A204.1 (cell line): ENCODE data around the gene SEC14L1.

ENCODE experiments used
- FAIRE-seq: peaks from 2 replicates; lab custom pipeline; 2012; peaks lifted over from hg19 to GRCh38; lab: Jason Lieb, UNC

The SEC14L1 gene

DNA sequence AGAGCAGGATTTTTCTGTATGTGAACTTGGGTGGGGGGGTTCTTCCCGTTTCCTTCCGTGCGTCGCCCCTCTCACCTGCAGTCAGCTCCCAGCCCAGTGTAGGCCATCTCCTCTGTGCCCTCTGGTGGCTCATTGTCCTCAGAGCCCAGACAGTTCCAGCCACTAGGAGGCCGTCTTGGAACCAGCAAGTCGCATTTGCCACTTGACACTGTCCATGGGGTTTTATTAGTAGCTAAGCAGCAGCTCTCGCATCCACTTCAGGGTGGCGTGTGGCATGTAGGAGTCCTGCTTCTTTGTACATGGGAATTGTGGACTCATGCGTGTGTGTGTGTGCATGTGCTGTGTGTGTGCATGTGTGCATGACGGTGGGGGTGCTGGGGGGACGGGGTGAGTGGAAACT is 74.0 kb downstream of the SEC14L1 start:
- no peak for FAIRE-seq

DNA sequence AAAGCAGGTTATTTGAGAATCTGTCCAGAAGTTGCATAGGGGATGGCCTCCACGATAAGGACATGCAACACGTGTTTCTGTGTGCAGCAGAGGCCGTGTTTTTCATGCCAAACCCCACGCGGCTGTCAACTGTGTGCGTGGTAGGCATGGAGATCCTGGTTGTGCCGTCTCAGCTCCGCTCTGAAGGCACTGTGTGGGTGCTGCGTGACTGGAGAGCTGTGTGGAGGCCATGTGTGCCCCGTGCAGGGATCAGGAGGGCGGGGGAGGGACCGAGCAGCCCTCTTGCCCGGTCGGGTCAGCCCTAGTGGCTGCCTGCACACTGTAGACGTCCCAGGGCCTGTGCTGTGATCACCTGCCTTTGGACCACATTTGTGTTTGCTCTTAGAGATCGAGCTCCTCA is 74.5 kb downstream of the SEC14L1 start:
- FAIRE-seq = no peak

DNA sequence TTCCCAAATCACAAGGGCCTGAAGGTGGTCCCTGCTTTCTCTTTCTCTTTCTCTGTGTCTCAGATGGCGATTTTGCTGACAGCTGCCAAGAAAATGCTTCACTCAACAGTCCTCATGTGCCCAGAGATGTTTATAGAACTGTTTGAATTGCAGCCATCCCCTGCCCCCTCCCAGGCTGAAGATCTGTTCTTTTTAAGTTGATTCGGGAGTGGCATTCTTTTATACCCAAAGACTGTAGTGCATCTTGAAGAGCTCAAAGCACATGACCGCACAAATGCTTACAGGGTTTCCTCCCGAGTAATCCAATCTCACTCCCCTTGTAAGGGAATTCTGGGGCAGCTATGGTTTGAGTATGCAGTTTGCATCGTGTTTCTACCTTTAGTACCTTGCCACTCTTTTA is 75.7 kb downstream of the SEC14L1 start:
- FAIRE-seq = no peak

DNA sequence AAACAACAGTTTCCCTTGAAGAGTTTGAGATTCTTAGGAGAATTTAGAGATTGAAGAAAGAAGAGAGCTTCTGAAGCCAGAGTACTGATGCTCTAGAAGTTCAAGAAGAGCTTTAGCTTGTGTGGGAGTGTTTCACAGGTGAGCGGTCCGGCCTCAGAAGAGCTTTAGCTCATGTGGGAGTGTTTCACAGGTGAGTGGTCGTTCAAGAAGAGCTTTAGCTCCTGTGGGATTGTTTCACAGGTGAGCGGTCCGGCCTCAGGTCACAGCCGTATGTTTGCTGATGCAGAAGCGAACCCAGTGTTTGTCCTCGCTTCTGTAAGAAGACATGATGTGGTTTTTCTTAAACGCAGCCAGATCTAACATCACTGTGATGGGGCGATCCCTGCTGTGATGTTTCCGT is 76.4 kb downstream of the SEC14L1 start:
- FAIRE-seq = no peak

DNA sequence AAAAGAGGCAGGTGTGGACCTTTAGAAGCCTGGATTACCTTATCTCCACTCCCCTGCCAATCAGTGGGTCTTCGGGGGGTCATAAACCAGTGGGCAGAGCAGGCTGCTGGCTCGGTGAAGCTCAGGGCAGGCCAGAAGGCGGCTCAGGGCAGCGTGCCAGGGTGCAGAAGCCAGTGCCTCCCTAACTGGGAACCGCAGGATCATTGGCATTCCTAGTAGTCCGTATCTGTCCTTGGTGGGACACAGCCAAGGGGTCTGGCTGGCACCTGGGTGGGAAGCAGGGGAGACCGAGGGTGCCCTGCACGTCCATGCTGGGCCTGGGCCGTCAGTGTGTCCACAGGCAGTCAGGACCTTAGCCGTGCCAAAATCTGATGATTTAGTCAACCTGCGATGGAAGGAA is 76.8 kb downstream of the SEC14L1 start:
- no peak for FAIRE-seq

DNA sequence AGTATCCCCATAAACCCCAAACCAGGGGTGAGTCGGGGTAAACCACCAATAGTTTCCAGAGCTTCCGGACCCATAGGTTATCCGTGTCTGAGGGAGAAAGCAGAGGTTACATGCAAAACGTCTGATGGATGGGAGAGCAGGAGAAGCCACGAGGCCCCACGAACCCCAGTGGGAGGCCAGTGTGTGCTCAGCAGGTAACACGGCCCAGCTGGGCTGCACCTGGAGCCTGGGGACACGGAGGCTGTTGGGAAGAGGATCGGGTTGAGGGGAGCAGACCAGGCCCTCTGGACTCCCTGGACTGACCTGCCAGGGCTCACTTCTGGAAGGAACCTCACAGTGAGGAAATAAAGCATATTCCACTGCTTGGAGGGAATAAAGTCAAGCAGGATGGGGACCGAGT is 78.1 kb downstream of the SEC14L1 start:
- FAIRE-seq = no peak

DNA sequence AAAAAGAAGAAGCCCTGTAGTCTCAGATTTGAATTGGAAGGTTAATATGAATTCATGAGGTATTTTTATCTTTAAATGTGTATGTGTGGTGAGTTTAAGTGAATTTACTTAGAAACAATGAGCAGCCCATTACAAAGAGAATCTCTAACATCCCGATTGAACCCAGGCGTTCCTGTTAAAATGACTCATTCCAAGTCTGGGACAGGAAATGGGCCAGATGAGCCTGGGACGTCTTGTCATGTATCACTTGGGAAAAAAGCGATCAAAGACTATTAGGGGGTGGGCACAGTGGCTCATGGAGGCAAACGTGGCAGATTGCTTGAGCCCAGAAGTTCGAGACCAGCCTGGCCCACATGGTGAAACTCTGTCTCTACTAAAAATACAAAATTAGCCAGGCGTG is 81.6 kb downstream of the SEC14L1 start:
- no peak for FAIRE-seq

DNA sequence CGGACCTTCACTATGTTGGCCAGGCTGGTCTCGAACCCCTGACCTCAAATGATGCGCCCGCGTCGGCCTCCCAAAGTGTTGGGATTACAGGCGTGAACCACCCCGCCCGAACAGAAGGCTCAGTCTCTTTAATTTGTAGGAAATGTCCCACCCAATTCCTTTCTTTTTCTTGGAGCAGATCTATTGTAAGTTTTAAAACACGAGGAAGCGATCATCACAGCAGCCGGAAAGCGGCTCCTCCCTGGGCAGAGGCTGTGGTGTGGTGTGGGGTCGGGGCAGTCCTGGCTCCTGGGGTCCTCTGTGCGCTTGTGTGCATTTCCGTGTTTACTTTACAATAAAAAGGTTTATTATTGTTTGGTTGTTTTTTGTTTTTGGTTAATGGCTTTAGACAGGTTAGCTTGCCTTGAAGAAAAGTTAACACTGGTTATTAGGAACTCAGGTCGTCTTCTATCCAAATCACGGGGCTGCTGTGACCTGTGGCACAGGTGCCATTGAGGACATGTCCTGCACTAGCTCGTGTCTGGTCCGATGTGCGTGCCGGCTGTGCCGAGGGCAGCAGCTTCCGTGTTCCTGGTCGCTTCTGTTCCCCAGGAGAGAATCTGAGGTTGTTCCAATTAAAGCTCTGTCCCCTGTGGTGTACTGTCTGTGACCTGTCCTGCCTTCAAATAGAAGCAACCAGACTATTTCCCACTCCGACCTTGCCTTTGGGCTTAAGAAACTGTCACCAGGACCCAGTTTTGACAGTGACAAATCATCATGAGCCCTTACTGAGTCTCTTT is 83.1 kb downstream of the SEC14L1 start:
- FAIRE-seq = no peak

DNA sequence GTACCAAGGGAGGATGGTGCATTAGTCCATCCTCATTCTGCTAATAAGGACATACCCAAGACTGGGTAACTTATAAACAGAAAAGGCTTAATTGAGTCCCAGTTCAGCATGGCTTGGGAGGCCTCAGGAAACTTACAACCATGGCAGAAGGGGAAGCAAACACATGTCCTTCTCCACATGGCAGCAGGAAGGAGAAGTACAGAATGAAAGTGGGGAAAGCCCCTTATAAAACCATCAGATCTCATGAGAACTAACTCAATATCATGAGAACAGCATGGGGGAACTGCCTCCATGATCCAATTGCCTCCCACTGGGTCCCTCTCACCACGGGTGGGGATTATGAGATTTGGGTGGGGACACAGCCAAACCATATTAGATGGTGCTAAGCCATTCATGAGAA is 84.5 kb downstream of the SEC14L1 start:
- FAIRE-seq = no peak

DNA sequence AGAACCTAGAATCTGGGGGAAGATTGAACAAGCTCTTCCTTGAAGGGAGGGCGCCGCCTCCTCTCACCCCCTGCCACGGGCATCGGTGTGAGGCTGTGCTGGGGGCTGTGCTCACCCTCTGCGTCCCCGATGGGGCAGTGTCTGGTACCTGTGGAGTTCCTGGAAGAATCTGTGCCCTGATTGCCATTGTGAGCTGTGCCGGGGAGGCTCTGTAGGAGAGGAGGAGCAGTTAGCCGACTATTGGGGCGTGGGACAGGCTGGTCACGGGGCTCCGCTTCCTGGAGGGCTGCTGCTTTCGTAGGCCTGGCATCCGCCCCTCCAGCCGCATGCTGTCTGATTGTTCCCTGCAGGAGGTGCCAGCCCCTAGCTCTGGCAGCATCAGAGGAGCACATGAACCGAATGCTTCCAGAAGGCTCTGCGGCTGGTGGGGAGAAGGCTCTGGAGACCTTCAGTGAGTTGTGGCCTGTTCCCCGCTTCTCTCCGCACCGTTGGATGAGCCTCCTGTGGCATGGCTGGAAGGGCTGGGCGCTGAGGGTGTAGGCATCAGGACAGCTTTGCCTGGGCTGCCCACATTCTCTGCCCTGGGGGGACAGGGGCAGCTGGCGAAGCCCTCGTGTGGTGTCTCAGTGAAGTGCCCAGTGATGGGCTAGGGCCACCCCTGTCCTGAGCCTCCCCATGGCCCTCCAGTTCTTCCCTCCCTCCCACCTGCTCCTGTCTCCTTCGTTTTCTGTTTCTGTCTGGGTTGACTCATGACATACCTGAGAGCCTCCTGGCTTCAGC is 86.9 kb downstream of the SEC14L1 start:
- no peak for FAIRE-seq

DNA sequence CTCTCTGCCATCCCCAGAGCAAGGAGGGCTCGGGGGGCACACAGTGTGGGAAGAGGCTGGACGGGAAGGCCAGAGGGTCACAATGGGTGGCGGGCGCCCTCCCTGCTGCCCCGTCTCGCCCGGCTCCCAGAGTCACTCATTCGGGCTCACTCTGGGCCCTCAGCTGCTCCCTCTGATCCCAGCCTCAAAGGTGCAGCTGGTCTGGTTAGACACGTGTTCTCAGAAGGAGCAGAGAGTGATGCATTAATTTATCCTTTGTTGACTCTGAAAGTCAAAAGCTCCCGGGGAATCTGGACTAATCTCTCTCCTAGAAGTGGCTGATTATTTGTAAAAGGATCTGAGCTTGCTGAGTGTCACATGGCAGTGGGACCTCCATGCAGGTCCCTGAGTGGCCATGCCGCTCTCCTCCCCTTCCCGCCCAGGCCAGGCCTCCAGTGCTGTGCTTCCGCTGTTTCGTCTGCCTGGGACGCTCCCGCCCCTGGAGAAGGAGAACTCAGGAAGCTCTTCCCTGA is 87.5 kb downstream of the SEC14L1 start:
- FAIRE-seq = no peak

DNA sequence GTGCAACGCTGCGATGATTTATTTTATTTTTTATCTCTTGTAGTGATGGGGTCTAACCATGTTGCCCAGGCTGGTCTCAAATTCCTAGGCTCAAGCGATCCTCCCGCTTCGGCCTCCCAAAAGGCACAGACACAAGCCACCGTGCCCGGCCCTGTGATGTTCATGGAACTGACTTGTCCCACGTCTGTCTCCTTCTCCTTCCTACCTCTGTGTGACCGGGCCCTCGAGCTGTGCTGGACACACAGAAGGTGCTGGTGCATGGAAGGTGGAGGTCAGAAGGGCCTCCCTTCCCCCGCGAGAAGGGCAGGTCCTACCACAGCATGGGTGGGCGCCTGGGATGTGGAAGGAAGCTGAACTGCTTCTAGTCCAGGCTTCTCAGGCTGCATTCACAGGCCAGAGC is 88.0 kb downstream of the SEC14L1 start:
- FAIRE-seq = no peak

DNA sequence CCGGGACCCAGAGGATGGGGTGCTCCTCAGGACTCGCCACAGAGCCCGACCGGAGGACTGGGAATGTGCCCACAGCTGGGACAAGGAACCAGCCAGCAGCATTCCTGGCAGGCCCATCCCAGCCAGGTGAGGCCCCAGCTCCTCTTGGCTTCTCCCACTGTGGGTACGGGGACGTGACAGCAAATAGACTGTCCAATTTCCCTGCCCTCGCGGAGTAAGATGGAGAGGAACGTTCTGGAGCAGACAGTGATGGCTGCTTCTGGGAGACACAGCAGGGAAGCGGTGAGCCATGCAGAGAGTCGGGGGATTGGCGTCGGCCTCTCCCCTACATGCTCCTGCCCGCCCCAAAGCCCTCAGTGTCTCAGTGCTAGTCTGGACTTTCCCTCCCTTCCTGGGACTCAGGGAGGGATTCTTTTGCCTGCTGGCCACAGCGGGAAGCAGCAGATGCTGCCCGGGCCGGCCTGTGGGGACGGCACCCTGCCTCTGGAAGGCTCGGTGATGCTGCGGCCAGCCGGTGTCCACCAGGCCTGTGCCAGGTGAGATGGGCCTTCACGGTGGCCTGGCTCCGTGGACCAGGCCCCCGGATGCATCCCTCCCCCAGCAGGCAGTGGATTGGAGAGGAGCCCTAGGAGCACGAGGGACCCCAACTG is 89.1 kb downstream of the SEC14L1 start:
- no peak for FAIRE-seq

DNA sequence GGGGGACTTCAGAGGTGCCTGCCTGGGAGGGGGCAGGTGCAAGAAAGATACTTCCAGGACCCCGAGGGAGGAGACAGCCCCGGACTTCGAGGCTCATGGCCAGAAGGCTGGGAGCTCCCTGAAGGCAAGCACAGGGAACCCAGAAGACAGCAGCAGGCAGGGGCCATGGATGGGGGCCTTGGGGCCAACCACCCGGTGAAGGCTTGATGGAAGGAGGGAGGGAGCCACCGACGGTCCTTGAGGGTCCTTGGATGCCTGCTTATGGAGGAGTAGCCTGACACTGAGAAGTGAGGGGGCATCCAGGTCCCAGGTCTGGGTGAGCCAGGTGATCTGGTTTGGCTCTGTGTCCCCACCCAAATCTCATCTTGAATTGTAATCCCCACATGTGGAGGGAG is 89.7 kb downstream of the SEC14L1 start:
- FAIRE-seq = no peak

DNA sequence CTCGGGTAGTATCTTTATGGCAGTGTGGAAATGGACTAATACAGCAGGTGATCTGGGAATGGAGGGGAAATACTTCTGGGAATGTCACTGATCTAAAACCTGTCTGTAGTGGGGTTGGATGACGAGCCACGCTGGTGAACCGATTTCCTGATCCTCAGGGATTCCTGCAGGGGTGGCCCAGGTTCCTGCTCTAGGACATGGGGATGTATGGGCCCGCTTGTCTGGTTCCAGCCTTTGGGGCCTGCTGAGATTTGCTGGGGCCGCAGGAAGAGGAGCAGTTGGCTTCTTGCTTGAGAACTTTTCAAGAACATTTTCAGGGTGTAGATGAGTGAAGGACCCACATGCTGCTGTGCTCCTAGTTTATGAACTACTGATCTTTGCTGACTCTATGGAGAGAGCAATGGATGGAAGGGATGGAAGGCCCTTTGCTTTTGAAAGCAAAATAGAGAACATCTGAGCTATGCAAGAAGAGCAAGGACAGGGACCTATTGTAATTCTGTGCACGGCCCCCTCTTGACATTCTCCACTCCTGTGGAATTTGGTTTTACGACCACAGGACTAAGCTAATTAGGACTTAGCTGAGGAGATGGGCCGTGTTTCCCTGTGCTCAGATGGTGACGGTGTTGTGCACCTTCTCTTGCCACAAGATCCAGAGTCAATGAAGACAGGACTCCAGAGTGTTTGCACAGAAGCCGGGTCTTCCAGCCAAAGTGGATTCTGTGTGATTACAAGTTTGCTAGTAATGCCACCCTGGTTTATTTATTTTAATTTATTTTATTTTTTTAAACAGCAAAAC is 90.5 kb downstream of the SEC14L1 start:
- no peak for FAIRE-seq

DNA sequence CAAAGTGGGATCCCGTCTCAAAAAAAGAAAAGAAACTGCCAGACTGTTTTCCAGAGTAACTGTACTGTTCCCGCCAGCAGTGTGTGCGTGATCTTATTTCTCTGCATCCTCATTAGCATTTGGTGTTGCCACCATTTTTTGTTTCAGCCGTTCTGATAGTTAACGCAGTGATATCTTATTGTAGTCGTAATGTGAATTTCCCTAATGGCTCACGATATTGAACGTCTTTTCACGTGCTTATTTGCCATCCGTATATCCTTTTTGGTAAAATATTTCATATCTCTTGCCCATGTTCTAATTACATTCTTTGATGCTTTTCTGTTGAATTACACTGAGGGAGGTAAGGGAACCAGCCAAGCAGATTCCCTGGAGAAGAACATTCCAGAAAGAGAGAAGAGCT is 92.4 kb downstream of the SEC14L1 start:
- FAIRE-seq = no peak

DNA sequence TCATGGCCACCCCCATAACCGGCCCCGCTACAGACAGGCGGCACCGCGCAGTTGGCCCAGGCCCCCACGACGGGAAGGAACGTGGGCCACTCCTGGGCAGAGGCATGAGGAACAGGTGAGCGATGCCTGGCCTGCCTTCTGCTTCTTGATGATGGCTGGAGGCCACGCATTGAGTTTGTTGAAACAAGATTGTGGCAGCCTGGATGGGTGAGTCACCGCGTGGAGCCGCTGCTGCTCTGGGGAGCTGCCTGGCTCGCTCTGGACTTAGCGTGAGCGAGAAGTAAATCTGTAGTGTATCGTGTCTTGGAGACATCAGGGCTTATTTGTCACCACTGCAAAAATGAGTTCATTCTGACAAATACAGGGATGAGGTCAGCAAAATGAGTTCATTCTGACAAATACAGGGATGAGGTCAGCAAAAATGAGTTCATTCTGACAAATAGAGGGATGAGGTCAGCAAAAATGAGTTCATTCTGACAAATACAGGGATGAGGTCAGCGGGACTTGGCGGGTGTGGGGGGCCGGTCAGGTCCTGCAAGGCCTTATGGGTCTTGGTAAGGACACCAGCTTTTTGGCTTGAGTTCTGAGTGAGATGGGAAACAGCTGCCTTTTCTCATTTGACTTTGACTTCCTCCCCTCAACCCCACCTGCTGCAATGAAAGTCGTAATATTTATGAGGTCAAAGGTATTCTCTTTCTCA is 93.0 kb downstream of the SEC14L1 start:
- FAIRE-seq = no peak

DNA sequence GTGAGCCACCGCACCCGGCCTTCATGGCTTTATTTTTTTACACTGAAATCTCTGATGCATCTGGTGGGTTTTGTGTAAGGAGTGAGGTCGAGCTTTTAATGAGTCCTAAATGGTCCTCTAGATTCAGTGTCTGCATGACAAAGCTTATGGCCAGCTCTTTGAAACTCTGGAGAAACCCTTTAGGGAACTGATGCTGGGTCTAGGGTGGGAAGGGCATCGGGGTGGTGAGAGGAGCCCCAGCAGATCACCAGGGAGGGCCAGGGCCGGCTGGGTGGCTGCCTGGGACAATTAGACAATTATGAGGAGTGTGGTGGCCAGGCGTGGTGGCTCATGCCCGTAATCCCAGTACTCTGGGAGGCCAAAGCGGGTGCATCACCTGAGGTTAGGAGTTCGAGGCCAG is 93.9 kb downstream of the SEC14L1 start:
- no peak for FAIRE-seq

DNA sequence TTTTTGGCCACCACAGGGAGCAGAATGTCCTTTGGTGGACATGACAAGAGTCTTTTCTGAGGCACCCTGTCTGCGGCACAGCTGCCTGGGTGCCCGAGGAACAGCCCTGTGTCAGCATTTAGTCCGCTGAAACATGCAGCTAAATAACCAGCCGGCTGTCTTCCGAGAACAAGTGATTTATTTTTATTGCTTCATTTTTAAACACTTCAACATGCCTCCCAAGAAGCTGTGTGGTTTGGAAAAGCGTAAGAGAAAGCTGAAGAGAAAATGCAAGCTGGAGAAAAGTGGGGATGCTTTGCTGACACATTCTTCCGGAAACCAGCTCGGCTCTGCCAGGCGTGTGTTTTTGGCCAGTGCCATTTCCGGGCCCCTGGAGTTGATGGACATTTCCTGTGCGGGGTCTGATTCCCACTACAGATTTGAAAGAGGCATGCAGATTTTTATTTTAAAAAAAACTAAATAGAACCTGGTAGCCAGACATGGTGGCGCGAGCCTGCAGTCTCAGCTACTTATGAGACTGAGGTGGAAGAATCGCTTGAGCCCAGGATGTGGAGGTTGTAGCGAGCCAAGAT is 94.7 kb downstream of the SEC14L1 start:
- FAIRE-seq = no peak

DNA sequence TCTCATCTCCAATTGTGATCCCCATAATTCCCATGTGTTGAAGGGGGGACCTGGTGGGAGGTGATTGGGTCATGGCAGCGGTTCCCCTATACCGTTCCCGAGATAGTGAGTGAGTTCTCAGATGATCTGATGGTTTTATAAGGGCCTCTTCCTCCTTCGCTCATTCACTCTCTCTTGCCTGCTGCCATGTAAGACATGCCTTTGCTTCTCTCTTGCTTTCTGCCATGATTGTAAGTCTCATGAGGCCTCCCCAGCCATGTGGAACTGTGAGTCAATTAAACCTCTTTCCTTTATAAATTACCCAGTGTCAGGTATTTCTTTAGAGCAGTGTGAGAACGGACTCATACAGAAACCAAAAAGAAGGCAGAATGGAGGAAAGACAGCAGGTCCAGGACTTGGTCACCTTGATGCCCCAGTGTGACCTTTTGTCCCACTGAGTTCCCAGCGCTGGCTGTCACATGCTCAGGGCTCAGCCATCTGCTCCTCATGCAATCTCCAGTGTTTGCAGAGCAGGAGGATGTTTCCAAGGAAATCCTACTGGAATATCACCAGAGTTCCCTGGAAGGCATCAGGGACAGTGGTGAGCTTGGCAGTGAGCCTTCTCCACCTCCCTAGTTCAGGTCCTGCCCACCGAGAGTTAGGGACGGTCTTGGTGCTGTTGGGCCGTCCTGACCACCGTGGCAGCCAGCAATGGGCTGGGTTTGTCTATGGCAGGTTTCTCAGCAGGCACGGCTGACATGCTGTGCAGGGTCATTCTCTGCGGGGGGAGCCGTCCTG is 96.7 kb downstream of the SEC14L1 start:
- no peak for FAIRE-seq

DNA sequence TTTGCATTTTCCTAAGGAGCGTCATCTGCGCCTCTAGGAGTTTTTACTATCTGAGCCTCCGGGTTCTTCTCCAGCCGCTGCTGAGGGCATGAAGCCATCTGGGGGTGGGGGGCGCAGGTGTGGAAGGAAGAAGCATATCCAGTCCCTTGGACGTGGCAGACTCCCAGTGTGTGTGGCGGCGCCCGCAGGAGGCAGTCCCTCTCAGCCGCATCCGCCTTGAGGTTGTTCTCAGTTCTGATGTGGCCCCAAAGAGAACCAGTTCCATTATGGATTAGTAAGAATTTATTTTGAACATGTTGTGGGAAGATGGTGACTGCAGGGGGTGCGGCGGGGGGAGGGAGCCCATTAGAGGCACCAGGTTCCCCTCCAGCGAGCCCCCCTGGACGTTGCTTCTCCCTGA is 100.2 kb downstream of the SEC14L1 start:
- no peak for FAIRE-seq
